Gastroesophageal sphincter (tissue), 3 donors: Measurements from ENCODE around the gene FTCD.

ENCODE experiments used
- POLR2A ChIP-seq, 2 donors: fragments of 450-650 bp; IDR thresholded peaks; one replicate each; pipeline ENCODE4 v1.6.1; 2017; ENCODE audit warnings: antibody characterized with exemption in 2 of 2, mild to moderate bottlenecking in 2 of 2, moderate library complexity in 1 of 2
- TF ChIP-seq, protein P1 (sequence below), 4 experiments: fragments of 200-600 bp in 2 of 4; fragments of 450-650 bp in 2 of 4; sonication (generic) in 1 of 4; IDR thresholded peaks; one replicate each; pipeline ENCODE4 v1.5.1; 2017 to 2019; ENCODE audit warnings: antibody characterized with exemption in 4 of 4, mild to moderate bottlenecking in 2 of 4, moderate library complexity in 2 of 4

DNA sequence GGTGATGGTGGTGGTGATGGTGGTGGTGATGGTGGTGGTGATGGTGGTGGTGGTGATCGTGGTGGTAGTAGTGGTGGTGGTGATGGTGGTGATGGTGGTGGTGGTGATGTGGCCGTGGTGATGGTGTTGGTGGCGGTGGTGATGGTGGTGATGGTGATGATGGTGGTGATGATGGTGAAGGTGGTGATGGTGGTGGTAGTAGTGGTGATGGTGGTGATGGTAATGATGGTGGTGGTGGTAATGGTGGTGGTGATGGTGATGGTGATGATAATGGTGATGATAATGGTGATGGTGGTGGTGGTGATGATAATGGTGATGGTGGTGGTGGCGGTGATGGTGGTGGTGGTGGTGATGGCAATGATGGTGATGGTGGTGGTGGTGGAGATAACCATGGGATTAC is 64.3 kb downstream of the FTCD start:
- TF ChIP-seq, protein P1, sequence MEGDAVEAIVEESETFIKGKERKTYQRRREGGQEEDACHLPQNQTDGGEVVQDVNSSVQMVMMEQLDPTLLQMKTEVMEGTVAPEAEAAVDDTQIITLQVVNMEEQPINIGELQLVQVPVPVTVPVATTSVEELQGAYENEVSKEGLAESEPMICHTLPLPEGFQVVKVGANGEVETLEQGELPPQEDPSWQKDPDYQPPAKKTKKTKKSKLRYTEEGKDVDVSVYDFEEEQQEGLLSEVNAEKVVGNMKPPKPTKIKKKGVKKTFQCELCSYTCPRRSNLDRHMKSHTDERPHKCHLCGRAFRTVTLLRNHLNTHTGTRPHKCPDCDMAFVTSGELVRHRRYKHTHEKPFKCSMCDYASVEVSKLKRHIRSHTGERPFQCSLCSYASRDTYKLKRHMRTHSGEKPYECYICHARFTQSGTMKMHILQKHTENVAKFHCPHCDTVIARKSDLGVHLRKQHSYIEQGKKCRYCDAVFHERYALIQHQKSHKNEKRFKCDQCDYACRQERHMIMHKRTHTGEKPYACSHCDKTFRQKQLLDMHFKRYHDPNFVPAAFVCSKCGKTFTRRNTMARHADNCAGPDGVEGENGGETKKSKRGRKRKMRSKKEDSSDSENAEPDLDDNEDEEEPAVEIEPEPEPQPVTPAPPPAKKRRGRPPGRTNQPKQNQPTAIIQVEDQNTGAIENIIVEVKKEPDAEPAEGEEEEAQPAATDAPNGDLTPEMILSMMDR (IDR thresholded peaks at IDR 0.05), result no peak
- TF ChIP-seq POLR2A (IDR thresholded peaks at IDR 0.05), result no peak
